GM23338 (cell line): ENCODE data around the gene TMEM269. TPM values are rescaled to one million over a fixed set of nuclear protein-coding genes. Genes with fewer than 3 reads are reported as not detected.

ENCODE experiments used
- ATAC-seq: fragments of 200-7000 bp; cut with Tn5 transposase; 3 replicates; pipeline ENCODE4 v1.9.1; 2020
- DNase-seq: peaks from one replicate; pipeline ENCODE4 v3.0.0-alpha.2; 2015; ENCODE audit warnings: low spot score
- H2AFZ ChIP-seq: fragments of 200-600 bp; sonication (generic); 2 replicates; pipeline ENCODE4 v1.8.0; 2016; ENCODE audit warnings: antibody characterized with exemption, mild to moderate bottlenecking, moderate library complexity
- H3F3A ChIP-seq: fragments of 200-600 bp; sonication (generic); replicated peaks from 2 replicates; pipeline ENCODE4 v1.8.0; 2017; ENCODE audit warnings: antibody characterized with exemption, mixed run types, low read depth
- H3K27ac ChIP-seq: fragments of 200-600 bp; sonication (generic); 2 replicates; pipeline ENCODE4 v1.6.1; 2016; ENCODE audit warnings: low read depth
- H3K27me3 ChIP-seq: fragments of 200-600 bp; sonication (generic); 2 replicates; pipeline ENCODE4 v1.8.0; 2016; ENCODE audit warnings: mild to moderate bottlenecking, mixed run types, moderate library complexity; ENCODE audit not compliant: insufficient read depth
- H3K36me3 ChIP-seq: fragments of 200-600 bp; sonication (generic); 2 replicates; pipeline ENCODE4 v1.8.0; 2016; ENCODE audit warnings: mild to moderate bottlenecking; ENCODE audit not compliant: insufficient read depth
- H3K4me1 ChIP-seq: fragments of 200-600 bp; sonication (generic); 2 replicates; pipeline ENCODE4 v1.8.0; 2016; ENCODE audit warnings: mild to moderate bottlenecking, moderate library complexity; ENCODE audit not compliant: insufficient read depth
- H3K4me2 ChIP-seq: fragments of 200-600 bp; sonication (generic); 2 replicates; pipeline ENCODE4 v1.7.1; 2017; ENCODE audit warnings: mixed run types
- H3K4me3 ChIP-seq: fragments of 200-600 bp; sonication (generic); 2 replicates; pipeline ENCODE4 v1.6.1; 2016; ENCODE audit warnings: mixed run types
- H3K79me2 ChIP-seq: fragments of 200-600 bp; sonication (generic); replicated peaks from 2 replicates; pipeline ENCODE4 v1.8.0; 2017; ENCODE audit warnings: mild to moderate bottlenecking; ENCODE audit not compliant: insufficient read depth
- H3K9me2 ChIP-seq: fragments of 200-600 bp; sonication (generic); 2 replicates; pipeline ENCODE4 v1.8.0; 2017; ENCODE audit not compliant: insufficient read depth
- H4K20me1 ChIP-seq: fragments of 200-600 bp; sonication (generic); replicated peaks from 2 replicates; pipeline ENCODE4 v1.8.0; 2017; ENCODE audit warnings: mild to moderate bottlenecking; ENCODE audit not compliant: insufficient read depth
- H3K27ac Mint-ChIP-seq: 2 replicates; pipeline ENCODE4 v1.8.0; 2020; ENCODE audit warnings: inconsistent platforms, mild to moderate bottlenecking, moderate library complexity, mixed read lengths
- H3K27me3 Mint-ChIP-seq: 3 replicates; pipeline ENCODE4 v1.8.0; 2022; ENCODE audit warnings: low read depth, mild to moderate bottlenecking, moderate library complexity, mixed read lengths, inconsistent platforms; ENCODE audit not compliant: insufficient read depth, poor library complexity
- H3K36me3 Mint-ChIP-seq: 3 replicates; pipeline ENCODE4 v1.8.0; 2021; ENCODE audit warnings: low read depth, mild to moderate bottlenecking, inconsistent platforms, moderate library complexity, mixed read lengths
- H3K4me1 Mint-ChIP-seq: 3 replicates; pipeline ENCODE4 v1.8.0; 2020; ENCODE audit warnings: mild to moderate bottlenecking, inconsistent platforms, mixed read lengths
- H3K4me3 Mint-ChIP-seq: 3 replicates; pipeline ENCODE4 v1.8.0; 2021; ENCODE audit warnings: moderate library complexity, mild to moderate bottlenecking, inconsistent platforms, mixed read lengths
- H3K9me3 Mint-ChIP-seq: 3 replicates; pipeline ENCODE4 v1.8.0; 2020; ENCODE audit warnings: moderate library complexity, mild to moderate bottlenecking, inconsistent platforms, mixed read lengths
- EZH2 ChIP-seq: fragments of 200-600 bp; sonication (generic); IDR thresholded peaks from one replicate; pipeline ENCODE4 v1.8.0; 2017; ENCODE audit warnings: antibody characterized with exemption, mild to moderate bottlenecking, low read depth; ENCODE audit not compliant: unreplicated experiment
- EZH2phosphoT487 ChIP-seq: fragments of 200-600 bp; sonication (generic); IDR thresholded peaks from one replicate; pipeline ENCODE4 v1.8.1; 2018; ENCODE audit warnings: antibody characterized with exemption; ENCODE audit not compliant: unreplicated experiment
- POLR2AphosphoS5 ChIP-seq: IDR thresholded peaks from 2 replicates; pipeline ENCODE4 v1.6.1; 2016; ENCODE audit warnings: antibody characterized with exemption, low read depth
- ZNF331 ChIP-seq: fragments of 250-450 bp; sonication (Bioruptor Pico); IDR thresholded peaks from 2 replicates; pipeline ENCODE4 v1.5.0; 2020; ENCODE audit warnings: low read depth, mild to moderate bottlenecking, moderate library complexity
- polyA plus RNA-seq: library from polyadenylated mRNA; unstranded; fragments of >200 nt; fragmentation: Nextera tagmentation; extraction: Ambion mirVana; gene quantifications from 2 replicates; pipeline ENCODE4 v1.2.1, GENCODE V29; 2016
- total RNA-seq: library from RNA; depleted of rRNA; stranded (reverse); fragments of >200 nt; shearing (Covaris generic); gene quantifications from 2 replicates; pipeline ENCODE4 v1.2.3, GENCODE V29; 2014
- TF ChIP-seq, protein P1 (sequence below): IDR thresholded peaks from 2 replicates; pipeline ENCODE4 v1.6.1; 2016; ENCODE audit warnings: antibody characterized with exemption
- TF ChIP-seq, protein P2 (sequence below): IDR thresholded peaks from one replicate; pipeline ENCODE4 v1.6.1; 2018; ENCODE audit warnings: antibody characterized with exemption; ENCODE audit not compliant: unreplicated experiment
- TF ChIP-seq, protein P3 (sequence below), 2 experiments: fragments of 200-600 bp in 1 of 2; sonication (generic) in 1 of 2; conservative IDR thresholded peaks; 2 replicates each; pipeline versions ENCODE4 v1.5.1 to v1.6.1; 2016 to 2017; ENCODE audit warnings: antibody characterized with exemption in 2 of 2, low read depth in 2 of 2, mild to moderate bottlenecking in 2 of 2, moderate library complexity in 1 of 2

Gene TMEM269
- total and polyA plus RNA-seq, 2 experiments from 2014 or later = 0.31 to 0.45 TPM

DNA sequence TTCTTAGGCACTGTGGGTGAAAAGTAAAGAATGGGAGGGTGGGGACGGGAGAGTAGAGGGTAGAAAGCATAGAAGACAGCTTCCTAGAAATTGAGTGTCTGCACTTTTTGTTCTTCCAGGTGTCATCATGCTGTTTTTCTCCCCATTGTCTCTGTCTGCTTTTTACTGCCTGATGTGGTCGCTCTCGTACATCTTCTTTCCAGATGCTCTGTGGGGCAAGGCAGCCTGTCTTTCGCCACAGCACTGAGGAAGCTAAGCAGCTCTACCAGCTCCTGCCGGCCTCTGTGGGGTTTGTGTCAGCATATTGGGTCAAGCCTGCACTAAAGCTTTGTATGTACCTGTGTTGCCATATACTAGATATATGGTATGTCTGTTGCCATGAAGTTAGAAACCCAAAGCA lies 13.2 kb downstream of the TMEM269 start:
- no peak overlapping the region for H3K27ac Mint-ChIP-seq
- Histone ChIP-seq H3K36me3 (no peaks in the 10 kb centered on the region), H3K27me3 (no peaks in the 10 kb centered on the region), H3K79me2 (no peaks in the 10 kb centered on the region), H3K4me3 (no peak overlapping the region), H3K4me1 (no peaks in the 10 kb centered on the region), H3K9me2 (no peaks in the 10 kb centered on the region), H2AFZ (no peak overlapping the region), H3K4me2 (no peak overlapping the region), H4K20me1 (no peaks in the 10 kb centered on the region), H3K27ac (no peak overlapping the region), H3F3A (no peaks in the 10 kb centered on the region)
- H3K27me3 Mint-ChIP-seq = peaks cover 2% of the 10 kb centered on the region
- no peaks in the 10 kb centered on the region; the same call in 2 of the 3 replicates for H3K4me1 Mint-ChIP-seq
- H3K9me3 Mint-ChIP-seq = no peaks in the 10 kb centered on the region
- H3K36me3 Mint-ChIP-seq = no peaks in the 10 kb centered on the region
- no peak for DNase-seq
- peak; percentile 53 for ATAC-seq
- TF ChIP-seq, protein P1, sequence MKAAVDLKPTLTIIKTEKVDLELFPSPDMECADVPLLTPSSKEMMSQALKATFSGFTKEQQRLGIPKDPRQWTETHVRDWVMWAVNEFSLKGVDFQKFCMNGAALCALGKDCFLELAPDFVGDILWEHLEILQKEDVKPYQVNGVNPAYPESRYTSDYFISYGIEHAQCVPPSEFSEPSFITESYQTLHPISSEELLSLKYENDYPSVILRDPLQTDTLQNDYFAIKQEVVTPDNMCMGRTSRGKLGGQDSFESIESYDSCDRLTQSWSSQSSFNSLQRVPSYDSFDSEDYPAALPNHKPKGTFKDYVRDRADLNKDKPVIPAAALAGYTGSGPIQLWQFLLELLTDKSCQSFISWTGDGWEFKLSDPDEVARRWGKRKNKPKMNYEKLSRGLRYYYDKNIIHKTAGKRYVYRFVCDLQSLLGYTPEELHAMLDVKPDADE = no peak
- TF ChIP-seq ZNF331 (CRISPR knock-in tag) = no peak
- TF ChIP-seq, protein P2, sequence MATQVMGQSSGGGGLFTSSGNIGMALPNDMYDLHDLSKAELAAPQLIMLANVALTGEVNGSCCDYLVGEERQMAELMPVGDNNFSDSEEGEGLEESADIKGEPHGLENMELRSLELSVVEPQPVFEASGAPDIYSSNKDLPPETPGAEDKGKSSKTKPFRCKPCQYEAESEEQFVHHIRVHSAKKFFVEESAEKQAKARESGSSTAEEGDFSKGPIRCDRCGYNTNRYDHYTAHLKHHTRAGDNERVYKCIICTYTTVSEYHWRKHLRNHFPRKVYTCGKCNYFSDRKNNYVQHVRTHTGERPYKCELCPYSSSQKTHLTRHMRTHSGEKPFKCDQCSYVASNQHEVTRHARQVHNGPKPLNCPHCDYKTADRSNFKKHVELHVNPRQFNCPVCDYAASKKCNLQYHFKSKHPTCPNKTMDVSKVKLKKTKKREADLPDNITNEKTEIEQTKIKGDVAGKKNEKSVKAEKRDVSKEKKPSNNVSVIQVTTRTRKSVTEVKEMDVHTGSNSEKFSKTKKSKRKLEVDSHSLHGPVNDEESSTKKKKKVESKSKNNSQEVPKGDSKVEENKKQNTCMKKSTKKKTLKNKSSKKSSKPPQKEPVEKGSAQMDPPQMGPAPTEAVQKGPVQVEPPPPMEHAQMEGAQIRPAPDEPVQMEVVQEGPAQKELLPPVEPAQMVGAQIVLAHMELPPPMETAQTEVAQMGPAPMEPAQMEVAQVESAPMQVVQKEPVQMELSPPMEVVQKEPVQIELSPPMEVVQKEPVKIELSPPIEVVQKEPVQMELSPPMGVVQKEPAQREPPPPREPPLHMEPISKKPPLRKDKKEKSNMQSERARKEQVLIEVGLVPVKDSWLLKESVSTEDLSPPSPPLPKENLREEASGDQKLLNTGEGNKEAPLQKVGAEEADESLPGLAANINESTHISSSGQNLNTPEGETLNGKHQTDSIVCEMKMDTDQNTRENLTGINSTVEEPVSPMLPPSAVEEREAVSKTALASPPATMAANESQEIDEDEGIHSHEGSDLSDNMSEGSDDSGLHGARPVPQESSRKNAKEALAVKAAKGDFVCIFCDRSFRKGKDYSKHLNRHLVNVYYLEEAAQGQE = no peak
- no peak for TF ChIP-seq POLR2AphosphoS5
- TF ChIP-seq, protein P3, sequence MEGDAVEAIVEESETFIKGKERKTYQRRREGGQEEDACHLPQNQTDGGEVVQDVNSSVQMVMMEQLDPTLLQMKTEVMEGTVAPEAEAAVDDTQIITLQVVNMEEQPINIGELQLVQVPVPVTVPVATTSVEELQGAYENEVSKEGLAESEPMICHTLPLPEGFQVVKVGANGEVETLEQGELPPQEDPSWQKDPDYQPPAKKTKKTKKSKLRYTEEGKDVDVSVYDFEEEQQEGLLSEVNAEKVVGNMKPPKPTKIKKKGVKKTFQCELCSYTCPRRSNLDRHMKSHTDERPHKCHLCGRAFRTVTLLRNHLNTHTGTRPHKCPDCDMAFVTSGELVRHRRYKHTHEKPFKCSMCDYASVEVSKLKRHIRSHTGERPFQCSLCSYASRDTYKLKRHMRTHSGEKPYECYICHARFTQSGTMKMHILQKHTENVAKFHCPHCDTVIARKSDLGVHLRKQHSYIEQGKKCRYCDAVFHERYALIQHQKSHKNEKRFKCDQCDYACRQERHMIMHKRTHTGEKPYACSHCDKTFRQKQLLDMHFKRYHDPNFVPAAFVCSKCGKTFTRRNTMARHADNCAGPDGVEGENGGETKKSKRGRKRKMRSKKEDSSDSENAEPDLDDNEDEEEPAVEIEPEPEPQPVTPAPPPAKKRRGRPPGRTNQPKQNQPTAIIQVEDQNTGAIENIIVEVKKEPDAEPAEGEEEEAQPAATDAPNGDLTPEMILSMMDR (conservative IDR thresholded peaks at IDR 0.05; ENCODE audit: low read depth in 2 of 2) = peak in 1 of 2 experiments; percentile 13; a peak in 1 of 4 replicates
- no peak for TF ChIP-seq EZH2
- H3K4me3 Mint-ChIP-seq = no peak overlapping the region

DNA sequence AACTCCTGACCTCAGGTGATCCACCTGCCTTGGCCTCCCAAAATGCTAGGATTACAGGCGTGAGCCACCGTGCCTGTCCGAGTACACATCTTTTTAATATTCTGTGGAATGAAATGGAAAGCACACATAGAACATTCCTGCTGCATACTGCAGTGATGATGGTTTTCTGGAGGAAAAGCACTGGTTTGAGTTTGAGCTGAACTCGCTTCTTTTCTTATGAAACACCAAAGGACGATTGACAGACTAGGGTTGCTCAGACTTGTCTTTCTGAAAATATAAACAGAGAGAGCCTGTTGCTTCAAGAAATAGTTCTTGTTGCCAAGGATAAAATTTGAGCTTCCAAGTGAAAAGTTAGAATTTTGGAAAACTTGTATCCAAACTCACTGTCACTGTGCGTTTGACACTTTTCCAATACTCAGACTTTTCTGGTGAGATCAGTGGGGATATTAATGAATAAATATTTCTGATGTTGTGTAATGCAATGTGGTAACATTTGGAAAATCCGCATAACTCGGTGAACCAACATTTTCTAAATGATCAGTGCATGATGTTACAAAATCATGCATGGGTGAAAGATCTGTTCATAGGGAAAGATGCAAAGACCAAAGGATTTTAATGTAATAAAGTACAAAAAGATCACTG lies 17.2 kb downstream of the TMEM269 start:
- H2AFZ ChIP-seq = no peak overlapping the region
- H3K4me1 ChIP-seq = no peaks in the 10 kb centered on the region
- no peak overlapping the region for H3K4me3 ChIP-seq
- H3K4me1 Mint-ChIP-seq = no peaks in the 10 kb centered on the region; the same call in 2 of the 3 replicates
- H4K20me1 ChIP-seq = no peaks in the 10 kb centered on the region
- H3K9me2 ChIP-seq = no peaks in the 10 kb centered on the region
- H3K27ac ChIP-seq = no peak overlapping the region
- ATAC-seq = no peak
- H3K4me3 Mint-ChIP-seq = no peak overlapping the region
- no peak overlapping the region for H3K27ac Mint-ChIP-seq
- H3F3A ChIP-seq = no peaks in the 10 kb centered on the region
- H3K27me3 Mint-ChIP-seq = no peaks in the 10 kb centered on the region
- H3K4me2 ChIP-seq = no peak overlapping the region
- H3K9me3 Mint-ChIP-seq = peaks cover 21% of the 10 kb centered on the region; the same call in 2 of the 3 replicates
- no peak for DNase-seq
- 0 out of 2 replicates have a peak, but pooled peaks cover 11% of the 10 kb centered on the region for H3K36me3 ChIP-seq
- H3K36me3 Mint-ChIP-seq = peaks cover 27% of the 10 kb centered on the region
- no peaks in the 10 kb centered on the region for H3K27me3 ChIP-seq
- H3K79me2 ChIP-seq = no peaks in the 10 kb centered on the region
- TF ChIP-seq ZNF331 (CRISPR knock-in tag) (no peak), EZH2 (no peak), POLR2AphosphoS5 (no peak), EZH2phosphoT487 (no peak)
- TF ChIP-seq, protein P1 = no peak
